Stimulated activated CD4-positive, alpha-beta T cell treated with anti-CD3 and anti-CD28 coated beads, Interleukin-4, amount 100 ng/mL, for 1 hour (primary cell): ENCODE results near the gene RTN4R.
A peak's percentile ranks its signal among the peaks of the same experiment; 100 is the strongest.
"Not testable (repeated sequence)": the region's sequence is repeated elsewhere in the genome, so short reads cannot be mapped to it uniquely, and the experiment has no call there.

Experiments used
- DNase-seq: peaks from one replicate; pipeline ENCODE4 v3.0.0-alpha.2; 2020

Gene RTN4R

DNA sequence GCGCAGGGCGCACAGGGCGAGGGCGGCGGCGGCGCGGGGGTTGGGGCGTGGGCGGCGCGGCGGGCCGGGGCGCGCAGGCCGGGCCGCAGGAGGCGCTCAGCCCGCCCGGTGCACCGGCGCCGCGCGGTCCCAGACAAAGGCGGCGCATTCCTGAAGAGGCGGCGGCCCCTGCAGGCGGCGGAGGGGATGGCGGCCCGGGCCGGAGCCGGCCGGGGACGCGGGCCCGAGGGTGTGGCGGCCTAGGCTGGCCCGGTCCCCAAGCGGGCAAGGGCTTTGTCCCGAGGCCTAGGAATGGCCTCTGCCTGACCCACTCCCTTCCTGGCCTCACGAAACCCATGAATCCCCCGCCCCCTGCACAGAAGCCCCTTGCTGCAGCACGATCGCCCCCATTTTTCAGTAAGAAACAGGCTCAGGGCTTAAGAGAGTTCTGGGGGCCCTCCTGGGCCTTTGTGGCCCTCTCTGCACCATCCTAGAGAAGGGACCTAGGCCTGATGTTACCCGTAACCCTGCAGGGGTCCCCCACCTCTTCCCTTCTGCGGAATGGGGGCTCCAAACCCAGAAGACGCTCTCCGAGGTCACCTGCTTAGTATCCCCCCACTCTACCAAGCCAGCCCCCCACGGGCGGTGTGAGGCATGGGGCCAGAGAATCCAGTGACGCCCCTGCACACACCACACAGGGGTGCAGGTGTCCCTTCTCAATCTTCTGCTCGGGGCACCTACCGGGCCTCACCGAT, at the start of gene RTN4R:
Gene RTN4R, minus strand, starts transcription at position 40 of the 734 bp plus-strand sequence. CDS start 226 bp downstream, outside the sequence.
- DNase-seq = peak; percentile 59

DNA sequence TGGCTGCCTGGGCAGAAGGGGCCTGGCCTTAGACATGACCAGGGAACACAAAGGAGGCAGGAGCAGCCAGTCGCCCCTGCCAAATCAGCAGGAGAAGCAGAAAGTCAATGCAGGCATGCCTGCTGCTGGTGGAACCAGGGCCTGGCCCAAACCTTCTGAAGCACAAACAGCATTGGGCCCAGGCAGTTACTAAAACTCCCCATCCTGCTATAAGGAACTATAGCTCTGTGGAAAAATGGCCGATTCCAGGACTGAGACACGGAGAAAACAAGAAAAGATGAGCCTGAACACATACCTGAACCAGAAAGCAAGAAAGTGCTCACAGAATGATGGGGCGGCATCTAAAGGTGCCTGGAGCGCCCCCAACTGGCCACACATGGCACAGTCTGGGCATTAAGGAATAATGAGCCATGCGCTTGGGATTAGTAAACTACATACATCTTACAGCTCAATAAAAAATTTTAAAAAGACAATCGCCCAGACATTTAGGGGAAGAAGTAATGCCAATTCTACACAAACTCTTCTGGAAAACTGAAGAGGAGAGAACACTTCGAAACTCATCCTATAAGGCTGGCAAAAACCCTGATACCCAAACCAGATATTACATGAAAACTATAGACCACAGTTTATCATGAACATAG, 49.4 kb upstream of the RTN4R start:
- DNase-seq = peak; percentile 33

DNA sequence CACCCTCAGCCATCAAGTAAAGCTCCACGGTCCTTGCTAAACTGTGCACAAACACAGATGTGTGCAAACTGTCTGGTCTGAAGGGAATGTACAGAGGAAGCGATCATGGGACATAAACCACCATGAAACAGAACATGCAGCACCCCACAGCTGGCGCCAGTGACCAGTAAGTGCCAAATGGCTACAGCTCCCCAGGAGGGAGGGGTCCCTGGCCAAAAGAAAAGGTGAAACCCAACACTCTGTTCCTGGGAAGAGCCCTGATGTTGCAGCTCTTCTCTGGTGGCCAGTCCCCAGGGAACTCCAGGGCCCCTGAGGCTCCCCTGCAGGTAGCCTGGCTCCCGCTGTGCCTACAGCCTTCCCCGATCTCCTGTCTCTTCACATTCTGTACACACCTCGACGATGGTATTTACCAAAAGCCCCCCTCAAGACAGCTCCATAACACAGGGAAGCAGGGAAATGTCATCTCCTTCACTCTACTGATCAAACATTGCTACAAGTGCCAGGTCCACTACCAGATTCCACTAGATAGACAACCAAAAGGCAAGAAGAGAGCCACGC, 48.8 kb upstream of the RTN4R start:
- DNase-seq = no peak

GRCh38 chr22:20316217-20316843, 48.2 kb upstream of the RTN4R start:
- no peak for DNase-seq

- no peak for DNase-seq
These were observed 47.5 kb upstream of the RTN4R start for GRCh38 chr22:20315337-20316216.

- DNase-seq = not testable (repeated sequence)
These were observed 46.7 kb upstream of the RTN4R start for GRCh38 chr22:20314741-20315336.

GRCh38 chr22:20314206-20314605, 46.1 kb upstream of the RTN4R start:
- not testable (repeated sequence) for DNase-seq

- DNase-seq = not testable (repeated sequence)
These were observed 45.4 kb upstream of the RTN4R start for GRCh38 chr22:20313306-20314077.

GRCh38 chr22:20312396-20313191, 44.5 kb upstream of the RTN4R start:
- DNase-seq = no peak

DNA sequence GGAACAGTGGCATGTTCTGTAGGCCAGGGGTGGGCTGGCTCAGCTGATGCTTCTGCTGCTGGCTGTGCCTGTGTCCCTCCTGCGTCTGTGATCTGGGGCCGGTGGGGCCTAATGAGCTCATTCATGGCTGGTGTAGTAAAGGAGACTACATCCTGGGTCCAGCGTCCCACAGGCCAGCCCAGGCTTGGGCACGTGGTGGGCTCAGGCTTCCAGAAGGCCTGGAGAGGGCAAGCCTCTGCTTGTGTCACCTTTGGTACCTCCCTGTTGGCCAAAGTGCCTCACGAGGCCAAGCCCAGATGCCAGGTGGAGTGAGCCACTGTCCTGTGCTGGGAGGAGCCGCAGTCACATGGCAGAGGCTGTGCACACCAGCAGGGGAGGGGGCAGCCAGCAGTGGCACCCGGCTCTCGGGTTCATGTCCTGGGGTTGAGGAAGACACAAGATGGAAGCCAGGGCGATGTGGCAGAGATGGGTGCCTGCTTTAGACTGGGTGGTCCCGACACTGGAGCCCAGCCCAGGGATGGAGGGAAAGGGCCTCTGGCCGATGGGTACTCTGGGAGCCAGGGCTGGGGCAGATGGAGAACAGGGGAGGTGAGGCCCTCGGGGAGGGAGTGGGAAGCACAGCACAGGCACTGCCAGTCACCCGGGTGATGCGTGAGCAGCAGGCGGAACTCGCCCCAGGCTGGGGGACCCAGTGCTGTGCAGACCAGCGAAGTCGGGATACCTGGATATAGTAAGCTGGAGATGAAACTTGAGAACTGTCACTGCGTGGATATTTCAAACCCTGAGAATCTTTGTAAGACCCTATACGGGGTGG, 43.3 kb upstream of the RTN4R start:
- not testable (repeated sequence) for DNase-seq

- not testable (repeated sequence) for DNase-seq
These were observed 42.7 kb upstream of the RTN4R start for GRCh38 chr22:20310773-20311172.

GRCh38 chr22:20310180-20310579, 42.1 kb upstream of the RTN4R start:
- DNase-seq = not testable (repeated sequence)

- DNase-seq = not testable (repeated sequence)
These were observed 40.9 kb upstream of the RTN4R start for GRCh38 chr22:20308806-20309650.

GRCh38 chr22:20307448-20308447, 39.6 kb upstream of the RTN4R start:
- not testable (repeated sequence) for DNase-seq

DNA sequence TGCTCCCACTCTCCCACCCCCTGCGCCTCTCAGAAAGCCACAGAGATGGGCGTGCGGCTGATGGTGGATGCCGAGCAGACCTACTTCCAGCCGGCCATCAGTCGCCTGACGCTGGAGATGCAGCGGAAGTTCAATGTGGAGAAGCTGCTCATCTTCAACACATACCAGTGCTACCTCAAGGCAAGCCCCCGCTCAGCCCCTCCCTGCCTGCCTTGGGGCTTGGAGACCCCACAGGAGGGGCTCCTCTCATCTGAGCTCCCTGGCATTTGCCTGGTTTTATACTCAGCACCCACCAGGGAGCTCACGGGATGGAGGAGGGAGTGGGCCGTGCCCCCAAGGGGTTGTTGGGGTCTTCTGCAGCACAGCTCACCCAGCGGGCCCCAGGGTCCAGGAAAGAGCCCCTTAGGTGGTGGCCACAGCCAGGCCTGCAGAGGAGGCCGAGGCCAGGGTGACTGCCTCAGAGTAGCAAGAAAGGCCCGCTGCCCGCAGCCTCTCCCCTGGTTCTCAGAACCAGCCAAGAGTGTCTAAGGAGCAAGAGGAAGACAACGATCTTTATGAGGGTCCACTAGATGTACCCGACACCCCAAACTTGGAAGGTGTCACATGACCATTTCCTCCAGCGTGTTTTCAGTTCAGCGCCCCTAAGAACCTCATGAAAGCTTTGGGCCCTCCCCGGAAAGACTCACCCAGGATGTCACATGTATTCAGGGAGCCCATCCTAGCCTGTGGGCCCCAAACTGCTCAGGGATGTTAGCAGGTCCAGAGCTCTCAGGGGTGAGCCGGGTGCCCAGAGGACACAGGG, 38.7 kb upstream of the RTN4R start:
- not testable (repeated sequence) for DNase-seq
